HG03571 (cell line): ENCODE data around the gene ZNF860.

Experiments
- ATAC-seq: cut with Tn5 transposase; IDR thresholded peaks from one replicate; pipeline ENCODE4 v1.9.1; 2021; ENCODE audit not compliant: unreplicated experiment

The ZNF860 gene

DNA sequence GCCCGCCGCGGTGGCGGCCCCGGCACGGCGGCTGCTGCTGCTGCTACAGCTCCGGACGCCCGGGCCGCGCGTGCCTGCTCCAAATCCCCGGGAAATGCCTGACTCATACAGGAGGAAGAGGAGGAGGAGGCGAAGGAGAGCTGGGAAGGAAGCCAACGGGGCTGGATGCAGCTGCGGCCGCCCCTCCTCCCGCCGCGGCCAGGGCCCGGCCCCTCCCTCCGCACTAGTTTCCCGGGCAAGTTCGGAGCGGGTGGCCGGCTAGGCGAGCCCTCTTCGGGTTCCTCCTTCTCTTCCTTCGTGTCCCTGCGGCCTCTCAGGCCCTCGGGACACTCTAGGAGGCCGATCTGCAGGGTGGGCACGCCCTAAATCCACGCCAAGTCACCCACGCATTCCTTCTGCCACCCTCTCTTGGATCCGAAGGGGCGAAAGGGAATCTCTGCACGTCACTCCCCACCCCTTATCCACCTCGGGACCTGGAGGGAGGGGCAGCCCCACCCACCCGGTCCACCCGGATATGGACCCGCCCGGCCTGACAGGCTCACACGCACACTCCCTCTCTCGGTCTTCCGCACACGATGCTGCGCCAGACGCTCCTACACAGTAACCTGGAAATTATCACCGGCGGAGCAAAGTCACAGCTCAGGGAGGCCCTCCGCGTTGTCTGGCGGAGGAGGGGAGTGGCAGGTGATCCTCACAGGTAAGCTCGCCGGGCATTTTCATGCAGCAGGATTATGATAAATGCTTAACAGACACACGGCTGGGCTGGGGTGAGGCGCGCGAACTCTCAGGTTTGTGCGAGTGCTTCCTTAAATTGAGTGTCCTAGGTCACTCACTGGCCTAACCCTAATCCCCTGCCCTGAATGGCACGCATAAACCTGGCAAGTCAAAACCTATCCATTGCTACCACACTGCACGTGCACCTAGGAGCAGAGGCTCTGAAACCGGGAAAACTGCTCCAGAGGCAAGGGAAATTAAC lies at the start of gene ZNF860, which contains the start of gene OSBPL10:
Gene ZNF860 (plus strand): TSS at position 545 of the 976 bp plus-strand sequence. CDS start 7,330 bp downstream, outside the sequence.
Gene OSBPL10 (minus strand): TSS at position 57 of the 976 bp plus-strand sequence. CDS start 83 bp downstream, outside the sequence.
- peak; percentile 30 for ATAC-seq

DNA sequence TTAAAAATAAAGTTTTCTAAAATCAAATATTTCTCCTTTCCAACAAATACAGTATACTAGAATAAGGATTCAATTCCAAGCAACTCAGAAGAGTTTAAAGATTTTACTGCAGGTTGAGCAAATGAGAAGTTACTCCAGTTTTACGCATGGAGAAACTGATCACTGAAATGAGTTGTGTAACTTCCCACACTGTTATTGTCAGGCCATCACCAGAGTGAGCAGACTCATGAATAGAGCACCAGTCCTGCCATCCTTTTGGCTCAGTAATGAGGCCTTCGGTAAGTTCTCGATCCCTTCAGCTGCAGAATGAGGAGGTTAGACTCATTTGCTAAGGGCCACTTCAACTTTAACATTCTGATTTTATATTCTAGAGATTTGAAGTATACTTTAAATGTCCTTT lies 48.6 kb upstream of the ZNF860 start:
- ATAC-seq, result no peak

DNA sequence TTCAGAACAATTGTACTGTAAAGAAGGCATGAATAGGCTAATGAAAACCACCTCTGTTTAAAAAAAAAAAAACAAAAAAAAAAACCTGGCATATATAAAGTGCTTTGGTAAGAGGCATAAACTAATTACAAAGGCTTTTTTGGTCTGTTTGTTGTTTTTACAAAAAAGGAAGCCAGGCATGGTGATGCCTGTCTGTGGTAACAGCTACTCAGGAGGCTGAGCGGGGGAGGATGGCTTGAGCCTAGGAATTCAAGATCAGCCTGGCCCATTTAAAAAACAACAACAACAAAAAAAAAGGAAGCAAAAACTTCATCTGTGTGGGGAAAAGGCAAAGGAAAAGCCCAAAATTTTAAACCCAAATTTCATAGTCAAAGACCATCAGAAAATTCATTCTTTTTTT lies 47.5 kb upstream of the ZNF860 start:
- no peak for ATAC-seq

DNA sequence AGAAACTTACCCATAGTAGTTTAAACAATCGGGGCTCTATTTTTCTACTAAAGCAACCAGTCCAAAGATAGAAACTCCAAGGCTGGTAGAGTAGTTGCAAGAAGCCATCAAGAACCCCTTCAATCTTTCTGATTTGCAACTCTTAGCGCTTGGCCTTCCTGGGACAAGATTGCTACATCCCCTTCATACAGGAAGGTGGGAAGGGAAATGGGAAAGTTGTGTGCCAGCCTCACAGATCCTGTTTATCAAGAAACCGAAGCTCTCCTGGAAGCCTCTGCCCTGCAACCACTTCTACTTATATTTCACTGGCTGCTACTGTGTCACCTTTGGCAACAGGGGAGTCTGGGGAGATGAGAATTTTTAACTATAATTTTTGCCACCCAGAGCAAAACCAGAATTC lies 46.7 kb upstream of the ZNF860 start:
- no peak for ATAC-seq

DNA sequence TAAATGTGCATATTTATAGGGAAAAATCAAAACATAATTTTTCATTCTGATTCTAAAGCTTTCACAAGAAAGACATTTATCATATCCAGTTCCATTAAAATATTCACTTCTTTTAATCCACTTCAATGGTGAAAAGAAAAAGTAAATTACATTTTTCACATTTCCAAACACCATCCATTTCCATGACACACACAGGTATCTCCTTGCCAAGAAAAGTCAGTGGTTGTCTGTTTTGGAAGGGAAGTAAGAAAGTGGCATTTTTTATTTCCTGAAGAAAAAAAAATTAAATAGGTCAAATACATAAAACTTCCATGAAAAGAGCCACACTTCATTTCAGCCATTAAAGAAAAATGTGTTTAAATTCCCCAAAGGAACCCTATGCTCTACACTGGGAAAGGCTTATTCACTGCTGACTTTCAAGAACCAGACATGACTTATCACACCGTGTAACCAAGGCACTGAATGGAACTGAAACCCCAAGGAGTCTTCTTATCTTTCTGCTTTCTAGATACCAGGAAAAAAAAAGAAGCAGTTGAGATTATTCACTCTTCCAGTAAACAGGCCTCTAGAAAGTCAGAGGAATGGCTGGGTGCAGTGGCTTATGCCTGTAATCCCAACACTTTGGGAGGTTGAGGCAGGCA lies 45.0 kb upstream of the ZNF860 start:
- no peak for ATAC-seq

DNA sequence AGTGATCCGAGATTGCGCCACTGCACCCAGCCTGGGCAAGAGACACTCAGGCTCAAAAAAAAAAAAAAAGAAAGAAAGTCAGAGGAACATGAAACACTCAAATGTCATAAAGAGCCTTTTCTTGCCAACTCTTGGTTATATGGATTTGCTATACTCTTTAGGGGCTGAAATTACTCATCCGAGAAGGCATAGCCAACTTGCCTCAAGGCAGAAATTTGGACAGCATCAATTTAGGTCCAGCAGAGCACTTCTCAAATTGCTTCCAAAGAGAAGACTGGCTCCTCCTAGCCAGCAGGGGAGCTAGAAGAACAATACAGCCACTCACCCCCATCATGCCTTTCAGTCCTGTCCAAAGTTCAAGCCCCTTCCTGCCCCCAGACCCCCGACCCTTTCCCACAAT lies 44.3 kb upstream of the ZNF860 start:
- ATAC-seq, result no peak

DNA sequence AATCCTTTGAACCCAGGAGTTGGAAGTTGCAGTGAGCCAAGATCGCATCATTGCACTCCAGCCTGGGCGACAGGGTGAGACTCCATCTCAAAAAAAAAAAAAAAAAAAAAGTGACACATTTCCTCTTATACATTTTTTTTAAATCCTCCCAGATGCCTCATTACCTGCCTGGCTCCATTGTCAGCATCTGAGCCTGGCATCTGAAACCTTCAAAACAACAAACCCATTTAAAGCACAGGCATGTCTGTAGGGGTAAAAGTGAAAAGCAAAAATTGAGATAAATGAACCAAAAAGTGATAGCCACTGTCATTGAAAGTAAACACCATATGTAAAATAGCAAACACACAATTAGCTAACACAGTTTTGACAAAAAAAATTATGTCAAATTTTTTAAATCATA lies 39.1 kb upstream of the ZNF860 start:
- ATAC-seq, result no peak

DNA sequence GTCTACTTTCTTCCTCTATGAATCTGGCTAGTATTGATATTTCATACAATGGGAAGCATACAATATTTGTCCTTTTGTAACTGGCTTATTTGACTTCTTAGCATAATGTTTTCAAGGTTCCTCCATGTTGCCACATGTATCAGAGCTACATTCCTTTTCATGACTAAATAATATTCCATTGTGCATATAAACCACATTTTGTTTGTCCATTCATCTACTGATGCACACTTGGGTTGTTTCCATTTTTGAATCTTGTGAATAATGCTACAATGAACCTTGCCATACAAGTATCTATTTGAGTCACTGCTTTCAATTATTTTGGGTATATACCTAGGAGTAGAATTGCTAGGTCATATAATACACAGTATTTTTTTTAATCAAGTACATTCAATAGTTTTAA lies 38.5 kb upstream of the ZNF860 start:
- no peak for ATAC-seq

DNA sequence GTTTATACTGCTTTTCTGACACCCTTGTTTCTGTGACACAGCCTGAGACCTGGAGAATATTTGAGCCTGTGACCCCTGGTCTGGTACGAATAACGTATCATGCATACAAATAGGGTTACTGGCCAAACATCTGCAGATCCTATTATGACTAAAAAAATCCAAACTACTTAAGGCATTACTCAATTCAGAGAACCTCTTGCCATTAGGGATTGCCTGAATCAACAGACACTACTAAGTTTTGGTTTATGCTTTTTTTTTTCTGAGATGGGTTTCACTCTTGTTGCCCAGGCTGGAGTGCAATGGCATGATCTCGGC lies 35.9 kb upstream of the ZNF860 start:
- ATAC-seq, result no peak

DNA sequence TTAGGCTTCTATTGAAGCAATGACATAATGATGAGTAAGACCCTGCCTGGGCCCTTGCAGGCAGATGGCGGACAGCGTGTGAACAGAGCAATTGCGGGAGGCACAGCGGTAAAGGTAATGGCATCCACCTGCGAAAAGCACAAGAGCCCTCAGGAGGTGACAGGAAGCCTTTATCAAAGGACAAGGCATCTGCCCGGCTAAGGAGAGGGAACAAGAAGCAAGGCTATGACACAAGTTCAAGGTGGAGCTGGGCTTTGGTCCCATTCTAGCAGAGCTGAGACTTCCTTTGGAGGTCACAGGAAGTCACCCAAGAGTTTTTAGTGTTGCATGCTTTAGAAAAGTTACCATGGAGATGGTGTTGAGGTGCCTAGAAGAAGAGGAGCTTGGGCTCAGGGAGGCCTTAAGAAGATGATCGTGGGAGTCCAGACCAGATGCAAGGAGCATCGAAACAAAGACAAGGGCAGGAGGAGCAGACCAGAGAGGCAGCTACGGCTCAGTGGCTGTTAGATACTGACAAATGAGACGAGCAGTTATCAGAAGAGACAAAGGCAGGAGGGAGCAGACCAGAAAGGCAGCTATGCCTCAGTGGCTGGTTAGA lies 35.0 kb upstream of the ZNF860 start:
- ATAC-seq, result no peak

DNA sequence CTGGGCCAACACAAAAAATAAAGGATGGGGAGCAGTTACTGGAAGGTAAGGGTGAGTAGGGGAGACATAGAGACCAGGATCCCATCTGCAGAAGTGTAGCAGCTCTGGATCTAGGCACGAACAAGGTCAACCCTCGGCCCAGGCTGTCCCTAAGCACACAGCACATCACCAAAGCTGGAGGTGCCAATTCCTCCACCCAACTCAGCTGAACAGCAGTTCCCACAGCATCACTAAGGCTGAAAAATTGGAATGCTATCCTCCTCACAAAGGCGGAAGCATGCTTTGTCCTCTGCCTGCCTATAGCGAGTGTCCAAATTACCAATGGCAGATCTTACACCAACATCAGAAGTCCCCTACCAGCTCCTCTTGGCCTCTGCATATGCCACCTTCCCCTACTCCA lies 34.4 kb upstream of the ZNF860 start:
- no peak for ATAC-seq

DNA sequence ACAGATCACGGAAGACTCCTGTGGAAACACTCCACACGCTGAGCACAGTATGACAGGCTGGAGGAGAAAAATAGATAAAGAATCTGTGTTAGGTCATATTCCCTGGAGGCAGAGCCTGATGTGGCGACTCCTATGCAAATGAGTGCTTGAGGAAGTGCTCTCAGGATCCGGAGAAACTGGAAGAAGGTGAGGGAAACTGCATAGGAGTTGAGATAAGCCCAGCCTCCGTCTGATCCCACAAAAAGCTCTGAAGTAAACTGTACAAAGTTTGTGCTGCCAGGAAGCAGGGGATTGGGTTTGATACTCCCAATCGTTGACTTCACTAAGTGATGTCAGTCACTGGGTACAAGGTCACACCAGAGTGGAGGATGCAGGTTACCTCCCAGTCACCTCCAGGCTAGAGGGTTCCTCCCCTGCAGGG lies 33.9 kb upstream of the ZNF860 start:
- ATAC-seq, result no peak

DNA sequence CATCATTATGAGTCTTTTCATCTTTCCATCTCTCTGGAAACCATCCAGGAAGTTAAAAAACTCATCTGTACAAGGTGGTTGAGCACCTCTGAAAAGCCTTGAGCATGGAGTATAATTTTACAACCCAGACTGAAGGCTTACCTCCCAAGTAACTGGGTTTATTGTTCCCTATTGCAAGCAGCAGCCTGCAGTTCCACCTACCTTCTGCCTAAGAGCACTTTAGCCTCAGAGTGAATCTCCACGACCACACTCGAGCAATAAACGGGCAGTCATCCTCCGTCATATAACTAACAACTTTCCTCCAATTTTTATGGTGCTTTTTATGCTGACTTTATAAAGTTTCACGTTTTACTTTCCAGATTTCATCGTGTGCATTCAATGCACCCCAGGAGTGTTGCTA lies 33.3 kb upstream of the ZNF860 start:
- ATAC-seq, result no peak

DNA sequence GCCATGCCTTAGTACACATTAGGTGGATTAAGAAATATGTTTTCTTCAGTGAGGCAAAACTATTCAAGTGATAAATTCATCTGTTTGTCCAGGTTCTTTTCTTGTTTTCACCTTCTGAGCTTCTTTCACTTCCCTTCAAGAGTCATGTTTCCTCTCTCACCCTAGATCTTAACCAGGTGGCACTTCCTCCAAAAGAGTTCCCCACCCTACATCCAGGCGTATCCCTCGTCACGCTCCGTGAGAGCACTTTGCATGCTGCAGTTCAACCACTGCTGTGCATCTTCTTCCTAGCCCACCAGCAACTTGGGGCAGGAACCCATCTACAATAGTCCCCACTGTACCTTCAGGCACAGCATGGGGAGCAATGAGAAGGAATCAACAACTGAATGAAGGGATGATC lies 29.3 kb upstream of the ZNF860 start:
- peak; percentile 83 for ATAC-seq

DNA sequence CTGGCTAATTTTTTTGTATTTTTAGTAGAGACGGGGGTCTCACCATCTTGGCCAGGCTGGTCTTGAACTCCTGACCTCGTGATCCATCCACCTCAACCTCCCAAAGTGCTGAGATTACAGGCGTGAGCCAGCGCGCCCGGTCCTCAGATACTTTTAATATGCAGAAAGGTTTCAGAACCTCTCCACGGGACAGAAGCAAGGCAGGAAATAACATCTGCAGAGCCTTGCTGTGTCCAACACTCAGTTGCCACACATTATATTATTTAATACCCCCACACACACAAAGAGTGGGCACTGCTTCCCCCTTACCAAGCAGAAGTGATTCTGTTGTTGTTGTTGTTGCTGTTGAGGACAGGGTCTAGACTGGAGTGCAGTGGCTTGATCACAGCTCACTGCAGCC lies 28.5 kb upstream of the ZNF860 start:
- ATAC-seq, result no peak

DNA sequence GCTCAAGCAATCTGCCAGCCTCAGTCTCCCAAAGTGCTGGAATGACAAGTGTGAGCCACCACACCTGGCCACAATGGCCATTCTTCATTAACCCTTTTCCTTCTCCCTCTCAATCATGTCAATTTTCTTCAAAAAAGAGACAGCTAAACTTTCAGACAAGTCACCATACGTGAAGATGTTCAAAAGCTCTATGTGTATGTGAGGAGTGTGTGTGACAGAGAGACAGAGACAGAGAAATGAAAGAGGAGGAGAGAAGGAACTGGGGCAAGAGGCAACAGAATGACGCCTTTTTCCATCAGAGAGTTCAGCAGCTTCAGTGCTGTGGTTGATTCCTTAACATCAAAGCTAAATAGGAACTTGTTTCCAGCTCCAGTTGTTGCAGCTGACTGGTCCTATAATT lies 27.9 kb upstream of the ZNF860 start:
- ATAC-seq, result no peak

DNA sequence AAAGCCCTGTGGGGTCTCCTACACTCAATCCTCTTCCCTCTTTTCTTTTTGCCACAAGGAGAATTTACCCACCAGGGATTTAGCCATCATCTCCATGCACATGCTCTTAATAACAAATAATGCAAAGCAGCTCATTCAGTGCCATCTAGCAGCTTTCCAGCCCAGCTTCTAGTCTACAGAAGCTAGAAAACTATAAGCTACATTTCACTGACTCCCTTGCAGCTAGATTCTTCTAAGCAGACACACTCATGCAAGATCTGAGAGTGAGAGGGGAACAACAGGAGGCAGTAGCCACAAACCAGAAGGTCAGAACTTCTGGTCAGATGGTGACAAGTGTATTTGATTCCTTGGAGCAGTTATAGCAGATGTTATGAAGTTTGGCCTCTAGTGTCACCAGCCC lies 26.0 kb upstream of the ZNF860 start:
- ATAC-seq, result no peak

DNA sequence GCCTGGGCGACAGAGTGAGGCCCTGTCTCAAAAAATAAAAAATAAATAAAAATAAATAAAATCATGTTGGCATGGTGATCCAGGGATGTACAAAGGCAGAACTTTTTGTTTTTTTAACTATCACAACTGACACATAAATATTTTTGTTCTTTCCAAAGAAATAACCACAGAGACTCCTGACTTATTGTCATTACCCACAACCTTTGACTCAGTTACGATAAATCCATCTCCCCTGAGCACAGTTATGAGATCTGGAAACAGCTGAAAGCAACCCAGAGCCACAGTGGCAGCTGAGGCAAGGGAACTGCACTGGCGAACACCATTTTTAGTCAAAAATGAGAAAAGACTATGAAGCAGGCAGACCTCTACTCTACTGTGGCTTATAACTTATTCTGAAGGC lies 24.4 kb upstream of the ZNF860 start:
- no peak for ATAC-seq

DNA sequence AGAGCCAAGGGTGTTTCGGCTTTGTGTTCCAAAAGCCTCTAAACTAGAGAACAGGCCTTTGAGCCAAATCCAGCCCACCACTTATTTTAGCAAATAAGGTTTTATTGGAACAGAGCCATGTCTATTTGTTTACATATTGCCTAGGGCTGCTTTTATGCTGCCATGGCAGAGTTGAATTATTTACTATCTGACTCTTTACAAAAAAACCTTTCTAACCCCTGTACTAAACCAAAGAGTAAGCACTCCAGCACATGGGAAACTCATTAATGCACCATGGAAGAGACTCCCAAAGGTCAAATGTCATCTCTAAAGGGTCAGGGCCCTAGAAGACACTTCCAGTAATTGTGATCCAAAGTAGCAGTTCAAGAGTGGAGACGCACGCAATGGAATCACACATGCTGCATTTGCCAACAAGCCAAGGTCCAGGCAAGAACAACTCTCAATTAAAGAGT lies 22.8 kb upstream of the ZNF860 start:
- ATAC-seq, result no peak

DNA sequence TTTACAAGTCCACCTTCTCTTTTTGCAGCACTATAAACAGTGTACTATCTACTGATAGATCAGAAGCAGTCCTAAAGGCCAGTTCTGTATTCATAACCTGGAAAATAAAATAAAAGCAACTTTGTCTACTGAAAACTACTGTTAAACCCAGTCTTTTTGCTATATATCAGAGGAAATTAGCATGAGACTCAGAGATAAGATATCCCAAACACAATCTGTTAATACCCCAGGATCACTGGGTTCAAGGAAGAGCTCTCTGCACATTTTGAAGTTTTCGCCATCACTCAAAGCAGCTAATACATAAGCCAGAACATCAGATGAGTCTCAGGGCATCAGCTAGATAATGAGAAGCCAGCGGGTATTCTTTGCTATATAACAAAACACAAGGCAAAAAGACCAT lies 22.3 kb upstream of the ZNF860 start:
- no peak for ATAC-seq

DNA sequence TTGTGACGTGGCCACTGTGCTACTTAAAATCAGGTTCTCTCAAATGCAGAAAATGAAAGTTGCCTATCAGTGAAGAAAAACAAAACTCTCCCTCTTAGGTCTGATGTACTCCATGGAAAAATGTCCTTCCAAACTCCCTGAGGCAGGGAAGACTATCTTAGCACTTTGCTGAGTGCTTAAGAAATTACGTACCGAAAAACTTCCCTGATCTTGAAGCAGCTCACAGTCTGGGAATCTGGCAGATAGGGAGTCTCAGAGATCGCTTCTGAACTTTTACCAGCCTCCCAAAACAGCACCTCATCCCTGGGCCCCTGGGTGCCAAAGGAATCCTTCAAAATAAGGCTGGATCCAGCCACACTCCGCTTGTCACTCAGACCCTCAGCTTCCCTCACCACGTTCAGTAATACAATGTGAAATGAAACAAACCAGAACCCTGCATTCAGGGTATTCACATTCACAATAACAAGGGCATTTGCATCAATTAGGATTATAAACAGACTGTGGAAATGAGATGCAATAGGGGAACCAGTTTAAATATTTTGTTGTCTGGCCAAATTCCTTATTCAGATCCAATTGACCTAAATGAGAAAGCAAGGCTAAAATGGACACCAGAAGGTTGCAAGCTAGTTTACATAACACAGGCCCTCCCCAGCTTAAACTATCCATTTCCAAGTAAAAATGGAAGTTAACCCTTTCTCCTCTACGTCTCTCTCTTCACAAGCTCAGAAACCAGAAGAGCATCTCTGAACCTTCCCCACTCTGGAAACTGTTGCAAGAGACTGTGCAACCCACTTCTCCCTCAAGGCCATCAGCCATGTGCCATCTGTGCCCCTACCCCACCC lies 21.4 kb upstream of the ZNF860 start:
- ATAC-seq, result peak; percentile 31
